Muscle of arm (tissue), 14 donors: ENCODE results near the gene SECTM1. TPM values are rescaled to one million over a fixed set of nuclear protein-coding genes. Genes with fewer than 3 reads are reported as not detected.
"Not testable (repeated sequence)": the region's sequence is repeated elsewhere in the genome, so short reads cannot be mapped to it uniquely, and the experiment has no call there.

ENCODE experiments used
- DNase-seq: peaks from one replicate; pipeline ENCODE4 v3.0.0-alpha.2; 2013
- long read RNA-seq, 11 donors: transcript quantifications; one replicate each; lab custom pipeline, GENCODE V29; 2026
- polyA plus RNA-seq, 12 donors: library from polyadenylated mRNA; unstranded; fragments of 120-200 nt; gene quantifications; one replicate each; pipeline ENCODE4 v1.2.1, GENCODE V29; 2013; ENCODE audit not compliant: insufficient read length in 12 of 12

SECTM1 gene
- 10 to 100 TPM in 2 of 12 donors, 1 to 10 TPM in 8, not detected in 2; 1.7 to 15.8 (median 3.1) TPM for polyA plus RNA-seq
- long read RNA-seq, donor 1, transcript SECTM1-201 (5 exons, 2,235 nt): major isoform, 10 of 10 reads
- long read RNA-seq, donor 1, partial matches to known transcripts: 0 of 10 reads
- long read RNA-seq, donor 1, other reads (novel, unspliced or antisense): 0 of 10 reads
- long read RNA-seq, donor 2, partial matches to known transcripts: 0 of 4 reads
- long read RNA-seq, donor 2, other reads (novel, unspliced or antisense): 0 of 4 reads
- long read RNA-seq, donor 3: 0 reads
- long read RNA-seq, donor 4, partial matches to known transcripts: 0 of 1 reads
- long read RNA-seq, donor 4, other reads (novel, unspliced or antisense): 0 of 1 reads
- long read RNA-seq, donor 5, partial matches to known transcripts: 0 of 2 reads
- long read RNA-seq, donor 5, other reads (novel, unspliced or antisense): 0 of 2 reads
- long read RNA-seq, donor 6: 0 reads
- long read RNA-seq, donor 7: 0 reads
- long read RNA-seq, donor 8, partial matches to known transcripts: 0 of 1 reads
- long read RNA-seq, donor 8, other reads (novel, unspliced or antisense): 0 of 1 reads
- long read RNA-seq, donor 9, partial matches to known transcripts: 0 of 2 reads
- long read RNA-seq, donor 9, other reads (novel, unspliced or antisense): 0 of 2 reads
- long read RNA-seq, donor 10, partial matches to known transcripts: 0 of 3 reads
- long read RNA-seq, donor 10, other reads (novel, unspliced or antisense): 0 of 3 reads
- long read RNA-seq, donor 11, partial matches to known transcripts: 0 of 1 reads
- long read RNA-seq, donor 11, other reads (novel, unspliced or antisense): 0 of 1 reads

GRCh38 chr17:82333279-82334171, at the start of gene SECTM1:
SECTM1 (minus strand) TSS chr17:82333766; CDS start chr17:82327240, 6,526 bp downstream.
- peak; percentile 75 for DNase-seq

GRCh38 chr17:82382933-82383255, 49.3 kb upstream of the SECTM1 start:
- no peak for DNase-seq

- not testable (repeated sequence) for DNase-seq
Measured at GRCh38 chr17:82382220-82382932, 48.8 kb upstream of the SECTM1 start.

GRCh38 chr17:82381703-82382009, 48.1 kb upstream of the SECTM1 start:
- not testable (repeated sequence) for DNase-seq

- peak; percentile 80 for DNase-seq
Measured at GRCh38 chr17:82380860-82381702, 47.5 kb upstream of the SECTM1 start.

GRCh38 chr17:82378741-82379021, 45.1 kb upstream of the SECTM1 start:
- no peak for DNase-seq

GRCh38 chr17:82377924-82378740, 44.6 kb upstream of the SECTM1 start:
- no peak for DNase-seq

GRCh38 chr17:82377294-82377693, 43.7 kb upstream of the SECTM1 start:
- not testable (repeated sequence) for DNase-seq

GRCh38 chr17:82376042-82376730, 42.6 kb upstream of the SECTM1 start:
- DNase-seq: no peak

GRCh38 chr17:82375359-82376041, 41.9 kb upstream of the SECTM1 start:
- no peak for DNase-seq

- DNase-seq: no peak
Measured at GRCh38 chr17:82374626-82375331, 41.2 kb upstream of the SECTM1 start.

- no peak for DNase-seq
Measured at GRCh38 chr17:82373731-82374625, 40.4 kb upstream of the SECTM1 start.

- not testable (repeated sequence) for DNase-seq
Measured at GRCh38 chr17:82373072-82373452, 39.5 kb upstream of the SECTM1 start.

- DNase-seq: no peak
Measured at GRCh38 chr17:82372249-82373071, 38.9 kb upstream of the SECTM1 start.

- DNase-seq: no peak
Measured at GRCh38 chr17:82371333-82372248, 38.0 kb upstream of the SECTM1 start, which contains the start of gene UTS2R. UTS2R (plus strand) TSS chr17:82371765; CDS start chr17:82374325, 2,560 bp downstream.
